Caco-2 (cell line): ENCODE results near the gene FRAS1. TPM values are rescaled to one million over a fixed set of nuclear protein-coding genes. Genes with fewer than 3 reads are reported as not detected.
A peak's percentile ranks its signal among the peaks of the same experiment; 100 is the strongest.

Experiments
- BruUV-seq: library from RNA; stranded (reverse); fragments of 400-500 nt; replicated peaks from 2 replicates; lab custom pipeline; 2021; lab: Mats Ljungman, UMichigan
- CTCF ChIA-PET: fragments of 300-600 bp; sonication (Branson Sonifier 250); formaldehyde crosslinking; loops from one replicate; lab custom pipeline; 2022; ENCODE audit warnings: antibody characterized with exemption; lab: Charles Lee
- POLR2A ChIA-PET: fragments of 300-600 bp; sonication (Branson Sonifier 250); formaldehyde crosslinking; loops from one replicate; lab custom pipeline; 2022; ENCODE audit warnings: antibody characterized with exemption; lab: Charles Lee
- DNase-seq, 2 experiments: peaks; one replicate each; pipeline versions ENCODE4 v3.0.0 to v3.0.0-alpha.2; 2020 to 2022
- H3K27me3 ChIP-seq: replicated peaks from 2 replicates; pipeline ENCODE4 v1.6.0; 2011; ENCODE audit warnings: low read length; ENCODE audit not compliant: control insufficient read depth, insufficient read depth
- H3K36me3 ChIP-seq: 2 replicates; pipeline ENCODE4 v1.5.1; 2011; ENCODE audit warnings: low read length; ENCODE audit not compliant: control insufficient read depth, insufficient read depth
- H3K4me1 ChIP-seq: fragments of 250-450 bp; sonication (Bioruptor Pico); 2 replicates; pipeline ENCODE4 v1.5.1; 2020; ENCODE audit warnings: mild to moderate bottlenecking
- H3K4me3 ChIP-seq: 2 replicates; pipeline ENCODE4 v1.5.1; 2011; ENCODE audit warnings: low read depth, mild to moderate bottlenecking, control low read depth, low read length
- H3K9me3 ChIP-seq: fragments of 250-450 bp; sonication (Bioruptor Pico); 2 replicates; pipeline ENCODE4 v1.5.1; 2020; ENCODE audit warnings: mild to moderate bottlenecking, moderate library complexity
- H3K27ac Mint-ChIP-seq: one replicate; pipeline ENCODE4 v1.8.0; 2022; ENCODE audit warnings: mixed read lengths; ENCODE audit not compliant: unreplicated experiment
- H3K27me3 Mint-ChIP-seq: one replicate; pipeline ENCODE4 v1.8.0; 2022; ENCODE audit warnings: mixed read lengths; ENCODE audit not compliant: insufficient read depth, unreplicated experiment
- H3K36me3 Mint-ChIP-seq: one replicate; pipeline ENCODE4 v1.8.0; 2022; ENCODE audit warnings: mild to moderate bottlenecking, mixed read lengths; ENCODE audit not compliant: insufficient read depth, unreplicated experiment
- H3K4me1 Mint-ChIP-seq: one replicate; pipeline ENCODE4 v1.8.0; 2022; ENCODE audit warnings: low read depth, mixed read lengths; ENCODE audit not compliant: unreplicated experiment
- H3K4me3 Mint-ChIP-seq: one replicate; pipeline ENCODE4 v1.8.0; 2022; ENCODE audit warnings: mild to moderate bottlenecking, moderate library complexity, mixed read lengths; ENCODE audit not compliant: unreplicated experiment
- H3K9me3 Mint-ChIP-seq: one replicate; pipeline ENCODE4 v1.8.0; 2022; ENCODE audit warnings: mixed read lengths; ENCODE audit not compliant: unreplicated experiment
- CTCF ChIP-seq, 2 experiments: fragments of 200-600 bp in 1 of 2; IDR thresholded peaks; 1 replicate in 1 of 2; 2 replicates in 1 of 2; pipeline versions ENCODE4 v1.5.1 to v1.8.0; 2011 to 2022; ENCODE audit warnings: antibody characterized with exemption in 1 of 2, control low read depth in 1 of 2, inconsistent platforms in 1 of 2, low read depth in 1 of 2, low read length in 1 of 2, mild to moderate bottlenecking in 1 of 2, moderate library complexity in 1 of 2; ENCODE audit not compliant: insufficient read depth in 1 of 2, severe bottlenecking in 1 of 2, unreplicated experiment in 1 of 2
- intact Hi-C: fragments of 100-400 bp; cut with micrococcal nuclease; formaldehyde crosslinking; loops from one replicate; pipeline ENCODE4 v1.10.0; 2022; ENCODE audit not compliant: unreplicated experiment
- total RNA-seq: library from RNA; stranded (reverse); gene quantifications from 2 replicates; pipeline ENCODE4 v1.2.3, GENCODE V29; 2022

FRAS1 gene
- total RNA-seq, 1 experiment from 2014 or later: 40.8 TPM

- intact Hi-C loops: no loop called here
- TF ChIP-seq CTCF (IDR thresholded peaks at IDR 0.05; ENCODE audit: insufficient read depth in 1 of 2, low read depth in 1 of 2, low read length in 1 of 2, severe bottlenecking in 1 of 2, unreplicated experiment in 1 of 2): no peak
- Histone ChIP-seq H3K36me3 (peaks cover 1% of the 10 kb centered on the region; the same call in 1 of the 2 replicates), H3K4me1 (no peaks in the 10 kb centered on the region), H3K4me3 (no peak overlapping the region), H3K9me3 (no peaks in the 10 kb centered on the region), H3K27me3 (no peaks in the 10 kb centered on the region)
- no TSS peak for BruUV-seq
- no peaks in the 10 kb centered on the region for H3K9me3 Mint-ChIP-seq
- H3K27ac Mint-ChIP-seq: no peak overlapping the region
- H3K4me3 Mint-ChIP-seq: no peak overlapping the region
- H3K36me3 Mint-ChIP-seq: peaks cover 9% of the 10 kb centered on the region
- POLR2A ChIA-PET: no interaction called here
- no peaks in the 10 kb centered on the region for H3K4me1 Mint-ChIP-seq
- no peaks in the 10 kb centered on the region for H3K27me3 Mint-ChIP-seq
- CTCF ChIA-PET: no interaction called here
- no peak for DNase-seq
These were observed 389.5 kb downstream of the FRAS1 start for GRCh38 chr4:78446619-78447018.

- Histone ChIP-seq H3K4me1 (no peaks in the 10 kb centered on the region), H3K4me3 (no peak overlapping the region), H3K36me3 (no peaks in the 10 kb centered on the region; the same call in 1 of the 2 replicates), H3K27me3 (no peaks in the 10 kb centered on the region), H3K9me3 (no peaks in the 10 kb centered on the region)
- Mint-ChIP-seq H3K27ac (no peak overlapping the region), H3K9me3 (no peaks in the 10 kb centered on the region), H3K4me1 (peaks cover 16% of the 10 kb centered on the region), H3K36me3 (peaks cover 10% of the 10 kb centered on the region), H3K27me3 (no peaks in the 10 kb centered on the region), H3K4me3 (no peak overlapping the region)
- TF ChIP-seq CTCF (IDR thresholded peaks at IDR 0.05; ENCODE audit: insufficient read depth in 1 of 2, low read depth in 1 of 2, low read length in 1 of 2, severe bottlenecking in 1 of 2, unreplicated experiment in 1 of 2): no peak
- no peak for DNase-seq
- ChIA-PET CTCF (no interaction called here), POLR2A (no interaction called here)
- intact Hi-C loops: no loop called here
- no TSS peak for BruUV-seq
These were observed 394.3 kb downstream of the FRAS1 start for GRCh38 chr4:78451407-78451806.

- POLR2A ChIA-PET: no interaction called here
These were observed 396.9 kb downstream of the FRAS1 start for GRCh38 chr4:78454016-78454415.

More at GRCh38 chr4:78454016-78454415, 396.9 kb downstream of the FRAS1 start:
- Mint-ChIP-seq H3K27me3 (no peaks in the 10 kb centered on the region), H3K4me3 (no peak overlapping the region), H3K4me1 (peaks cover 16% of the 10 kb centered on the region), H3K27ac (no peak overlapping the region), H3K9me3 (no peaks in the 10 kb centered on the region), H3K36me3 (peaks cover 11% of the 10 kb centered on the region)
- peak in 1 of 2 experiments; percentile 1 for DNase-seq
- intact Hi-C loops: no loop called here
- TF ChIP-seq CTCF (IDR thresholded peaks at IDR 0.05; ENCODE audit: insufficient read depth in 1 of 2, low read depth in 1 of 2, low read length in 1 of 2, severe bottlenecking in 1 of 2, unreplicated experiment in 1 of 2): no peak
- no peaks in the 10 kb centered on the region; the same call in 1 of the 2 replicates for H3K36me3 ChIP-seq
- no peaks in the 10 kb centered on the region for H3K9me3 ChIP-seq
- H3K4me3 ChIP-seq: no peak overlapping the region
- no peaks in the 10 kb centered on the region for H3K4me1 ChIP-seq
- BruUV-seq: no TSS peak
- CTCF ChIA-PET: interaction anchor here (0.7 kb wide), 1 partner anchor 70 kb away, joined by 3 read pairs; no protein-coding TSS in a partner anchor
- no peaks in the 10 kb centered on the region for H3K27me3 ChIP-seq
